Stomach (tissue), 9 donors: ENCODE measurements around the gene ERC1. TPM values are rescaled to one million over a fixed set of nuclear protein-coding genes. Genes with fewer than 3 reads are reported as not detected.

Source experiments
- DNase-seq, 2 donors: peaks; one replicate each; pipeline versions ENCODE4 v3.0.0 to v3.0.0-alpha.2; 2013 to 2019
- H3K27ac ChIP-seq, 5 donors: fragments of 200-600 bp in 4 of 5; sonication (generic) in 4 of 5; one replicate each; pipeline ENCODE4 v1.5.1; 2013 to 2019; ENCODE audit warnings: mild to moderate bottlenecking in 1 of 5, moderate library complexity in 1 of 5
- H3K27me3 ChIP-seq, 3 donors: fragments of 200-600 bp; sonication (generic); one replicate each; pipeline ENCODE4 v1.5.1; 2017 to 2019; ENCODE audit warnings: mixed run types in 1 of 3
- H3K36me3 ChIP-seq, 4 donors: fragments of 200-600 bp; sonication (generic); 1 replicate in 3 of 4; 2 replicates in 1 of 4; pipeline ENCODE4 v1.5.1; 2016 to 2019
- H3K4me1 ChIP-seq, 4 donors: fragments of 200-600 bp; sonication (generic); one replicate each; pipeline ENCODE4 v1.5.1; 2016 to 2019
- H3K4me3 ChIP-seq, 4 donors: fragments of 200-600 bp; sonication (generic) in 3 of 4; one replicate each; pipeline ENCODE4 v1.5.1; 2016 to 2019; ENCODE audit warnings: mild to moderate bottlenecking in 1 of 4
- H3K9me3 ChIP-seq, 4 donors: fragments of 200-600 bp; sonication (generic); one replicate each; pipeline ENCODE4 v1.5.1; 2016 to 2019
- CTCF ChIP-seq, 7 experiments: fragments of 450-650 bp in 4 of 7; fragments of 200-600 bp in 3 of 7; sonication (generic) in 3 of 7; IDR thresholded peaks; one replicate each; pipeline ENCODE4 v1.5.1; 2016 to 2019; ENCODE audit warnings: antibody characterized with exemption in 7 of 7, control low read depth in 2 of 7, mild to moderate bottlenecking in 1 of 7
- EP300 ChIP-seq: sonication (generic); formaldehyde crosslinking; IDR thresholded peaks from one replicate; pipeline ENCODE4 v1.6.1; 2017; ENCODE audit warnings: antibody characterized with exemption
- POLR2A ChIP-seq, 4 donors: fragments of 450-650 bp; IDR thresholded peaks; one replicate each; pipeline ENCODE4 v1.6.1; 2016; ENCODE audit warnings: antibody characterized with exemption in 4 of 4, control low read depth in 2 of 4, mild to moderate bottlenecking in 1 of 4, moderate library complexity in 1 of 4
- POLR2AphosphoS5 ChIP-seq, 3 donors: sonication (generic); formaldehyde crosslinking; IDR thresholded peaks; one replicate each; pipeline ENCODE4 v1.6.1; 2016; ENCODE audit warnings: antibody characterized with exemption in 3 of 3
- WGBS, 5 donors: extraction: QIAGEN DNeasy Blood & Tissue Kit in 3 of 5; methylation state at CpG; one replicate each; pipeline versions ENCODE4 v1.1.5 to v1.1.7; 2013 to 2018; 5-methylcytosine and 5-hydroxymethylcytosine counted together
- intact Hi-C: fragments of 100-400 bp; cut with DNase I; formaldehyde crosslinking; loops from one replicate; pipeline ENCODE4 v1.15.1; 2023; ENCODE audit warnings: low total_unique reads
- polyA plus RNA-seq, 3 donors: library from polyadenylated mRNA; stranded (reverse); fragments of 200-250 nt; gene quantifications; one replicate each; pipeline ENCODE4 v1.2.3, GENCODE V29; 2013
- total RNA-seq, 5 donors: library from RNA; depleted of rRNA; stranded (reverse); fragments of >200 nt; gene quantifications; one replicate each; pipeline versions ENCODE4 v1.1.0 to v1.2.3, GENCODE V29; 2014 to 2016
- donor health status: healthy with polysubstance abuse.
- donor health status: Bipolar disorder and iron deficiency.
- donor health status: healthy.

Gene ERC1
- total and polyA plus RNA-seq, 8 donors, result 3.8 to 69.4 (median 51.6) TPM

GRCh38 chr12:1107669-1108068, 116.6 kb downstream of the ERC1 start:
- intact Hi-C loops, result no loop called here
- Histone ChIP-seq H3K9me3 (no peaks in the 10 kb centered on the region), H3K4me3 (no peak overlapping the region), H3K36me3 (peaks cover 0 to 31% (median 22%) of the 10 kb centered on the region in 4 donors), H3K27me3 (no peaks in the 10 kb centered on the region), H3K27ac (no peak overlapping the region), H3K4me1 (peaks cover 0 to 9% (median 4%) of the 10 kb centered on the region in 4 donors)
- TF ChIP-seq EP300 (no peak), CTCF (IDR thresholded peaks at IDR 0.05) (no peak), POLR2AphosphoS5 (IDR thresholded peaks at IDR 0.05) (no peak), POLR2A (IDR thresholded peaks at IDR 0.05) (no peak)
- no peak for DNase-seq

DNA sequence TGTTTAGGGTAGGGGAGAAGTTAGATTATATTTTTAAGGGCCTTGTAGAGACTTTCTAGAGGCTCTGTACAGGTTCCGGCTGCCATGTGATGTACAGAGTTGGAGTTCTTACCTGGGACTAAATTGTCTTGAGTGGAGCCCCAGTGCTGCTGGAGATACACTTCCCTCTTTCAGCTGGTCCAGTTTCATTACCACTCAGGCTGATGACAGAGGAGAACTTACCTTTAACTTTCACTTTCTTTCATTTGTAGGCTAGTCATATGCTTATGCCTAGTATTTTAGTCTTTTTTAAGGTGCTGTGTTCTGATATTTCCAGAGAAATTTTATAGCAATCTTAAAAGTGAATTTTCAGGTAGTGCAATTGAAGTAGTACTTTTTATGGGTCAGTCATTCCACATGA, 117.3 kb downstream of the ERC1 start:
- WGBS, 5 donors, result 91 to 97% (median 96%) methylated on average over 1 of the region's 1 CpG
- intact Hi-C loops, result no loop called here

GRCh38 chr12:1115484-1116231, 124.6 kb downstream of the ERC1 start:
- H3K9me3 ChIP-seq, result no peaks in the 10 kb centered on the region
- peak overlapping the region in 2 of 5 donors; percentile 4 to 63 for H3K27ac ChIP-seq
- TF ChIP-seq POLR2A (IDR thresholded peaks at IDR 0.05) (no peak), POLR2AphosphoS5 (IDR thresholded peaks at IDR 0.05) (no peak), CTCF (IDR thresholded peaks at IDR 0.05) (no peak), EP300 (no peak)
- WGBS, 5 donors, result 38 to 53% (median 47%) methylated on average over 4 of the region's 4 CpGs
- no peak overlapping the region for H3K4me3 ChIP-seq
- peaks cover 0 to 14% (median 4%) of the 10 kb centered on the region in 4 donors for H3K4me1 ChIP-seq
- DNase-seq, result peak in 1 of 2 donors; percentile 14
- H3K36me3 ChIP-seq, result peaks cover 2 to 23% (median 15%) of the 10 kb centered on the region in 4 donors
- no peaks in the 10 kb centered on the region for H3K27me3 ChIP-seq
- intact Hi-C loops, result loop anchor here (5.0 kb wide), 1 partner anchor 467 kb away; no protein-coding TSS in a partner anchor

More for the DNA sequence above, 117.3 kb downstream of the ERC1 start:
- peak in 1 of 2 donors; percentile 15 for DNase-seq
- Histone ChIP-seq H3K36me3 (peaks cover 0 to 31% (median 22%) of the 10 kb centered on the region in 4 donors), H3K9me3 (no peaks in the 10 kb centered on the region), H3K27me3 (no peaks in the 10 kb centered on the region), H3K27ac (no peak overlapping the region), H3K4me1 (peaks cover 0 to 8% (median 2%) of the 10 kb centered on the region in 4 donors), H3K4me3 (no peak overlapping the region)
- no peak for TF ChIP-seq CTCF (IDR thresholded peaks at IDR 0.05)
- no peak for TF ChIP-seq POLR2A (IDR thresholded peaks at IDR 0.05)
- TF ChIP-seq EP300, result no peak
- TF ChIP-seq POLR2AphosphoS5 (IDR thresholded peaks at IDR 0.05), result no peak

- H3K9me3 ChIP-seq, result no peaks in the 10 kb centered on the region
- H3K27ac ChIP-seq, result no peak overlapping the region
- H3K4me3 ChIP-seq, result no peak overlapping the region
- no peak for DNase-seq
- H3K36me3 ChIP-seq, result peaks cover 2 to 12% (median 5%) of the 10 kb centered on the region in 4 donors
- H3K4me1 ChIP-seq, result peaks cover 0 to 14% (median 4%) of the 10 kb centered on the region in 4 donors
- no peaks in the 10 kb centered on the region for H3K27me3 ChIP-seq
- TF ChIP-seq POLR2A (IDR thresholded peaks at IDR 0.05) (no peak), EP300 (no peak), CTCF (IDR thresholded peaks at IDR 0.05) (no peak), POLR2AphosphoS5 (IDR thresholded peaks at IDR 0.05) (no peak)
- intact Hi-C loops, result loop anchor here (5.0 kb wide), 1 partner anchor 465 kb away; no protein-coding TSS in a partner anchor
- WGBS, 5 donors, result 66 to 77% (median 71%) methylated on average over 6 of the region's 6 CpGs
Observed at GRCh38 chr12:1117371-1117770, 126.3 kb downstream of the ERC1 start.
